Liver (tissue), 9 donors: Measurements from ENCODE around the gene INO80D. TPM values are rescaled to one million over a fixed set of nuclear protein-coding genes. Genes with fewer than 3 reads are reported as not detected.

ENCODE experiments used
- DNase-seq: peaks from one replicate; pipeline ENCODE4 v3.0.0-alpha.2; 2017; ENCODE audit warnings: low spot score
- H3K27ac ChIP-seq, 2 donors: one replicate each; pipeline ENCODE4 v1.7.0; 2013; ENCODE audit warnings: inconsistent platforms in 2 of 2, low read length in 2 of 2, control low read depth in 1 of 2, low read depth in 1 of 2, mild to moderate bottlenecking in 1 of 2
- H3K27me3 ChIP-seq, 4 donors: one replicate each; pipeline versions ENCODE4 v1.6.1 to v1.7.0; 2013; ENCODE audit warnings: low read length in 3 of 4, inconsistent platforms in 1 of 4, mild to moderate bottlenecking in 1 of 4, moderate library complexity in 1 of 4; ENCODE audit not compliant: control insufficient read depth in 4 of 4, insufficient read depth in 4 of 4
- H3K36me3 ChIP-seq, 4 donors: one replicate each; pipeline versions ENCODE4 v1.6.1 to v1.7.0; 2013; ENCODE audit warnings: low read length in 3 of 4, mild to moderate bottlenecking in 3 of 4, low read depth in 1 of 4, moderate library complexity in 1 of 4; ENCODE audit not compliant: control insufficient read depth in 4 of 4, insufficient read depth in 3 of 4
- H3K4me1 ChIP-seq, 4 donors: one replicate each; pipeline versions ENCODE4 v1.6.1 to v1.7.0; 2013; ENCODE audit warnings: low read length in 3 of 4, mild to moderate bottlenecking in 3 of 4, moderate library complexity in 1 of 4; ENCODE audit not compliant: control insufficient read depth in 4 of 4, insufficient read depth in 4 of 4
- H3K4me3 ChIP-seq, 3 donors: one replicate each; pipeline versions ENCODE4 v1.6.1 to v1.7.0; 2013; ENCODE audit warnings: low read length in 3 of 3, control low read depth in 1 of 3, low read depth in 1 of 3, mild to moderate bottlenecking in 1 of 3
- H3K9ac ChIP-seq, 2 donors: one replicate each; pipeline ENCODE4 v1.7.0; 2013; ENCODE audit warnings: low read length in 2 of 2, mild to moderate bottlenecking in 2 of 2, moderate library complexity in 2 of 2, control low read depth in 1 of 2, low read depth in 1 of 2
- H3K9me3 ChIP-seq, 4 donors: one replicate each; pipeline versions ENCODE4 v1.6.1 to v1.7.0; 2013; ENCODE audit warnings: low read length in 3 of 4; ENCODE audit not compliant: control insufficient read depth in 4 of 4
- EGR1 ChIP-seq, 2 donors: IDR thresholded peaks; 2 replicates each; pipeline ENCODE4 v1.6.1; 2016 to 2018; ENCODE audit warnings: antibody characterized with exemption in 2 of 2, low read depth in 2 of 2
- FOXA1 ChIP-seq: IDR thresholded peaks from 2 replicates; pipeline ENCODE4 v1.6.1; 2016; ENCODE audit warnings: antibody characterized with exemption
- FOXA2 ChIP-seq: IDR thresholded peaks from 2 replicates; pipeline ENCODE4 v1.6.1; 2016; ENCODE audit warnings: antibody characterized with exemption
- GABPA ChIP-seq, 2 donors: IDR thresholded peaks in 1 of 2; conservative IDR thresholded peaks in 1 of 2; 2 replicates each; pipeline ENCODE4 v1.6.1; 2016; ENCODE audit warnings: antibody characterized with exemption in 2 of 2, mild to moderate bottlenecking in 1 of 2, moderate library complexity in 1 of 2
- HNF4A ChIP-seq, 2 donors: conservative IDR thresholded peaks; 2 replicates each; pipeline ENCODE4 v1.6.1; 2016; ENCODE audit warnings: antibody characterized with exemption in 2 of 2, mild to moderate bottlenecking in 2 of 2
- HNF4G ChIP-seq: IDR thresholded peaks from 2 replicates; pipeline ENCODE4 v1.6.1; 2016; ENCODE audit warnings: antibody characterized with exemption
- JUND ChIP-seq, 2 donors: IDR thresholded peaks; 2 replicates each; pipeline ENCODE4 v1.6.1; 2016; ENCODE audit warnings: antibody characterized with exemption in 2 of 2
- NR2F2 ChIP-seq: IDR thresholded peaks from 2 replicates; pipeline ENCODE4 v1.6.1; 2016; ENCODE audit warnings: antibody characterized with exemption
- RAD21 ChIP-seq, 2 donors: IDR thresholded peaks; 2 replicates each; pipeline ENCODE4 v1.6.1; 2016; ENCODE audit warnings: antibody characterized with exemption in 2 of 2, mild to moderate bottlenecking in 2 of 2
- RXRA ChIP-seq, 2 donors: IDR thresholded peaks; 2 replicates each; pipeline ENCODE4 v1.6.1; 2017 to 2018; ENCODE audit warnings: antibody characterized with exemption in 2 of 2, mild to moderate bottlenecking in 1 of 2
- SP1 ChIP-seq: IDR thresholded peaks from 2 replicates; pipeline ENCODE4 v1.6.1; 2018; ENCODE audit warnings: antibody characterized with exemption, mild to moderate bottlenecking
- TAF1 ChIP-seq: conservative IDR thresholded peaks from 2 replicates; pipeline ENCODE4 v1.6.1; 2016; ENCODE audit warnings: antibody characterized with exemption, mild to moderate bottlenecking
- YY1 ChIP-seq: IDR thresholded peaks from 2 replicates; pipeline ENCODE4 v1.6.1; 2016; ENCODE audit warnings: antibody characterized with exemption, mild to moderate bottlenecking
- WGBS: extraction: QIAGEN DNeasy Blood & Tissue Kit; methylation state at CpG from one replicate; pipeline ENCODE4 v1.1.7; 2013; 5-methylcytosine and 5-hydroxymethylcytosine counted together
- polyA plus RNA-seq, 2 donors: library from polyadenylated mRNA; stranded (reverse) in 1 of 2; unstranded in 1 of 2; fragments of 200-250 nt in 1 of 2; fragments of >200 nt in 1 of 2; fragmentation: Nextera tagmentation in 1 of 2; extraction: Ambion mirVana in 1 of 2; gene quantifications; one replicate each; pipeline versions ENCODE4 v1.2.1 to v1.2.3, GENCODE V29; 2013 to 2015
- total RNA-seq, 2 donors: library from RNA; depleted of rRNA; stranded (reverse); fragments of >200 nt; gene quantifications; one replicate each; pipeline ENCODE4 v1.2.3, GENCODE V29; 2014
- TF ChIP-seq, protein P1 (sequence below): IDR thresholded peaks from 2 replicates; pipeline ENCODE4 v1.6.1; 2016; ENCODE audit warnings: antibody characterized with exemption, mild to moderate bottlenecking
- TF ChIP-seq, protein P2 (sequence below): IDR thresholded peaks from 2 replicates; pipeline ENCODE4 v1.6.1; 2016; ENCODE audit warnings: antibody characterized with exemption
- TF ChIP-seq, protein P3 (sequence below): IDR thresholded peaks from 2 replicates; pipeline ENCODE4 v1.6.1; 2016; ENCODE audit warnings: antibody characterized with exemption
- TF ChIP-seq, protein P4 (sequence below): IDR thresholded peaks from 2 replicates; pipeline ENCODE4 v1.6.1; 2016; ENCODE audit warnings: antibody characterized with exemption
- TF ChIP-seq, protein P5 (sequence below): fragments of 150-350 bp; IDR thresholded peaks from 2 replicates; pipeline ENCODE4 v1.5.1; 2017; ENCODE audit warnings: improper control_type of control experiment, low read depth, low read length; ENCODE audit not compliant: missing input control
- donor health status: healthy.
- donor health status: healthy.
- donor health status: healthy.
- donor health status: healthy.
- donor health status: healthy.

INO80D gene
- total and polyA plus RNA-seq, 4 donors = 0.76 to 10.3 (median 5.4) TPM

DNA sequence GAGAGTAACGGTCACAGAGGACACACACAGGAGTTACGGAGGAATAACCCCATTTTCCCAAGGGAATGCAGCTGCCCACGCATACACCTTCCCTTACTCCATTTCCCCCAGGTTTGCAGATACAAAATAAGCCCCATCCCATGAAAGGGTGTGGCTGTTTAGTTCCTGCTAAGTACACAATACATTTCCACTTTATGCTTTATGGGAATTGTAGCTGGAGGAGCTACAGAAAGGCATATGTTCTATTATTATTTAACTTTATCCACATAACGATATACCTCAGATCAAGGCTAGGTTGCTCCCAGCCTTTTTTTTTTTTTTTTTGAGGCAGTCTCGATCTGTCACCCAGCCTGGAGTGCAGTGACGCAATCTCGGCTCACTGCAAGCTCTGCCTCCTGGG is 22.7 kb upstream of the INO80D start:
- DNase-seq = no peak
- Histone ChIP-seq H3K4me1 (no peaks in the 10 kb centered on the region), H3K9me3 (no peaks in the 10 kb centered on the region), H3K36me3 (peaks cover 0 to 7% (median 2%) of the 10 kb centered on the region in 4 donors), H3K9ac (no peak overlapping the region), H3K27ac (no peak overlapping the region), H3K4me3 (no peak overlapping the region), H3K27me3 (no peaks in the 10 kb centered on the region)
- TF ChIP-seq RAD21 (IDR thresholded peaks at IDR 0.05) (no peak), JUND (IDR thresholded peaks at IDR 0.05) (no peak), FOXA2 (no peak), EGR1 (IDR thresholded peaks at IDR 0.05; ENCODE audit: low read depth in 2 of 2) (no peak), NR2F2 (no peak), GABPA (IDR thresholded peaks at IDR 0.05 in 1 of 2, conservative IDR thresholded peaks at IDR 0.05 in 1 of 2) (no peak), RXRA (IDR thresholded peaks at IDR 0.05) (no peak), SP1 (no peak), HNF4G (no peak), TAF1 (no peak), YY1 (no peak), HNF4A (conservative IDR thresholded peaks at IDR 0.05) (no peak)
- TF ChIP-seq, protein P1, sequence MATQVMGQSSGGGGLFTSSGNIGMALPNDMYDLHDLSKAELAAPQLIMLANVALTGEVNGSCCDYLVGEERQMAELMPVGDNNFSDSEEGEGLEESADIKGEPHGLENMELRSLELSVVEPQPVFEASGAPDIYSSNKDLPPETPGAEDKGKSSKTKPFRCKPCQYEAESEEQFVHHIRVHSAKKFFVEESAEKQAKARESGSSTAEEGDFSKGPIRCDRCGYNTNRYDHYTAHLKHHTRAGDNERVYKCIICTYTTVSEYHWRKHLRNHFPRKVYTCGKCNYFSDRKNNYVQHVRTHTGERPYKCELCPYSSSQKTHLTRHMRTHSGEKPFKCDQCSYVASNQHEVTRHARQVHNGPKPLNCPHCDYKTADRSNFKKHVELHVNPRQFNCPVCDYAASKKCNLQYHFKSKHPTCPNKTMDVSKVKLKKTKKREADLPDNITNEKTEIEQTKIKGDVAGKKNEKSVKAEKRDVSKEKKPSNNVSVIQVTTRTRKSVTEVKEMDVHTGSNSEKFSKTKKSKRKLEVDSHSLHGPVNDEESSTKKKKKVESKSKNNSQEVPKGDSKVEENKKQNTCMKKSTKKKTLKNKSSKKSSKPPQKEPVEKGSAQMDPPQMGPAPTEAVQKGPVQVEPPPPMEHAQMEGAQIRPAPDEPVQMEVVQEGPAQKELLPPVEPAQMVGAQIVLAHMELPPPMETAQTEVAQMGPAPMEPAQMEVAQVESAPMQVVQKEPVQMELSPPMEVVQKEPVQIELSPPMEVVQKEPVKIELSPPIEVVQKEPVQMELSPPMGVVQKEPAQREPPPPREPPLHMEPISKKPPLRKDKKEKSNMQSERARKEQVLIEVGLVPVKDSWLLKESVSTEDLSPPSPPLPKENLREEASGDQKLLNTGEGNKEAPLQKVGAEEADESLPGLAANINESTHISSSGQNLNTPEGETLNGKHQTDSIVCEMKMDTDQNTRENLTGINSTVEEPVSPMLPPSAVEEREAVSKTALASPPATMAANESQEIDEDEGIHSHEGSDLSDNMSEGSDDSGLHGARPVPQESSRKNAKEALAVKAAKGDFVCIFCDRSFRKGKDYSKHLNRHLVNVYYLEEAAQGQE = no peak
- TF ChIP-seq, protein P2, sequence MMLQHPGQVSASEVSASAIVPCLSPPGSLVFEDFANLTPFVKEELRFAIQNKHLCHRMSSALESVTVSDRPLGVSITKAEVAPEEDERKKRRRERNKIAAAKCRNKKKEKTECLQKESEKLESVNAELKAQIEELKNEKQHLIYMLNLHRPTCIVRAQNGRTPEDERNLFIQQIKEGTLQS = no peak
- TF ChIP-seq, protein P3, sequence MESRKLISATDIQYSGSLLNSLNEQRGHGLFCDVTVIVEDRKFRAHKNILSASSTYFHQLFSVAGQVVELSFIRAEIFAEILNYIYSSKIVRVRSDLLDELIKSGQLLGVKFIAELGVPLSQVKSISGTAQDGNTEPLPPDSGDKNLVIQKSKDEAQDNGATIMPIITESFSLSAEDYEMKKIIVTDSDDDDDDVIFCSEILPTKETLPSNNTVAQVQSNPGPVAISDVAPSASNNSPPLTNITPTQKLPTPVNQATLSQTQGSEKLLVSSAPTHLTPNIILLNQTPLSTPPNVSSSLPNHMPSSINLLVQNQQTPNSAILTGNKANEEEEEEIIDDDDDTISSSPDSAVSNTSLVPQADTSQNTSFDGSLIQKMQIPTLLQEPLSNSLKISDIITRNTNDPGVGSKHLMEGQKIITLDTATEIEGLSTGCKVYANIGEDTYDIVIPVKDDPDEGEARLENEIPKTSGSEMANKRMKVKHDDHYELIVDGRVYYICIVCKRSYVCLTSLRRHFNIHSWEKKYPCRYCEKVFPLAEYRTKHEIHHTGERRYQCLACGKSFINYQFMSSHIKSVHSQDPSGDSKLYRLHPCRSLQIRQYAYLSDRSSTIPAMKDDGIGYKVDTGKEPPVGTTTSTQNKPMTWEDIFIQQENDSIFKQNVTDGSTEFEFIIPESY = no peak
- TF ChIP-seq, protein P4, sequence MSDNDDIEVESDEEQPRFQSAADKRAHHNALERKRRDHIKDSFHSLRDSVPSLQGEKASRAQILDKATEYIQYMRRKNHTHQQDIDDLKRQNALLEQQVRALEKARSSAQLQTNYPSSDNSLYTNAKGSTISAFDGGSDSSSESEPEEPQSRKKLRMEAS = no peak
- WGBS = 68% methylated on average over 7 of the region's 7 CpGs

DNA sequence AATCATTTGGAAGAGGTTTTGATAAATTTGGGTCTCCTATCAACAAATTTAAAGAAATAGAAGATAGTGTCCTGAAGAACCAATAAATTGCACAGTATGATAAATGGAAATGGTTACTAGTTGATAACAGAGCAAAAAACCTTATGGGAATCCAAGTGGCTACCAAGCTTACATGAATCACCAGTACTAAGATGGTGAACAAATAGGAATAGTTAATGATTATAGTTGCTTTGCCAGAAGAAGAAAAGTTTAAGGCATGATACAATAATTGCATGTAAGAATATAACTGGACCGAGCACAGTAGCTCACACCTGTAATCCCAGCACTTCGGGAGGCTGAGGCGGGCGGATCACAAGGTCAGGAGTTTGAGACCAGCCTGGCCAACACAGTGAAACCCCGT is 19.6 kb upstream of the INO80D start:
- WGBS = 98% methylated on average over 5 of the region's 5 CpGs

More for the DNA sequence above, 19.6 kb upstream of the INO80D start:
- Histone ChIP-seq H3K27ac (no peak overlapping the region), H3K27me3 (no peaks in the 10 kb centered on the region), H3K4me3 (no peak overlapping the region), H3K9ac (no peak overlapping the region), H3K4me1 (no peaks in the 10 kb centered on the region), H3K36me3 (no peaks in the 10 kb centered on the region), H3K9me3 (no peaks in the 10 kb centered on the region)
- DNase-seq = no peak
- TF ChIP-seq TAF1 = no peak
- no peak for TF ChIP-seq GABPA (IDR thresholded peaks at IDR 0.05 in 1 of 2, conservative IDR thresholded peaks at IDR 0.05 in 1 of 2)
- TF ChIP-seq, protein P2 = no peak
- TF ChIP-seq, protein P5, sequence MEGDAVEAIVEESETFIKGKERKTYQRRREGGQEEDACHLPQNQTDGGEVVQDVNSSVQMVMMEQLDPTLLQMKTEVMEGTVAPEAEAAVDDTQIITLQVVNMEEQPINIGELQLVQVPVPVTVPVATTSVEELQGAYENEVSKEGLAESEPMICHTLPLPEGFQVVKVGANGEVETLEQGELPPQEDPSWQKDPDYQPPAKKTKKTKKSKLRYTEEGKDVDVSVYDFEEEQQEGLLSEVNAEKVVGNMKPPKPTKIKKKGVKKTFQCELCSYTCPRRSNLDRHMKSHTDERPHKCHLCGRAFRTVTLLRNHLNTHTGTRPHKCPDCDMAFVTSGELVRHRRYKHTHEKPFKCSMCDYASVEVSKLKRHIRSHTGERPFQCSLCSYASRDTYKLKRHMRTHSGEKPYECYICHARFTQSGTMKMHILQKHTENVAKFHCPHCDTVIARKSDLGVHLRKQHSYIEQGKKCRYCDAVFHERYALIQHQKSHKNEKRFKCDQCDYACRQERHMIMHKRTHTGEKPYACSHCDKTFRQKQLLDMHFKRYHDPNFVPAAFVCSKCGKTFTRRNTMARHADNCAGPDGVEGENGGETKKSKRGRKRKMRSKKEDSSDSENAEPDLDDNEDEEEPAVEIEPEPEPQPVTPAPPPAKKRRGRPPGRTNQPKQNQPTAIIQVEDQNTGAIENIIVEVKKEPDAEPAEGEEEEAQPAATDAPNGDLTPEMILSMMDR = no peak
- TF ChIP-seq, protein P3 = no peak
- no peak for TF ChIP-seq HNF4A (conservative IDR thresholded peaks at IDR 0.05)
- TF ChIP-seq YY1 = no peak
- no peak for TF ChIP-seq HNF4G
- TF ChIP-seq, protein P4 = no peak
- no peak for TF ChIP-seq EGR1 (IDR thresholded peaks at IDR 0.05; ENCODE audit: low read depth in 2 of 2)
- TF ChIP-seq FOXA2 = no peak
- no peak for TF ChIP-seq FOXA1
- no peak for TF ChIP-seq RAD21 (IDR thresholded peaks at IDR 0.05)
- no peak for TF ChIP-seq RXRA (IDR thresholded peaks at IDR 0.05)
- TF ChIP-seq NR2F2 = no peak
